Measurements from ENCODE around the gene MZB1. TPM values are rescaled to one million over a fixed set of nuclear protein-coding genes. Genes with fewer than 3 reads are reported as not detected.
"Not testable (repeated sequence)": the region's sequence is repeated elsewhere in the genome, so short reads cannot be mapped to it uniquely, and the experiment has no call there.

The MZB1 gene
- total RNA-seq, 1 donor from 2014 or later, result 0.29 TPM

- no peak for DNase-seq (ENCODE audit: extremely low read depth, low read depth, low spot score)
Measured at GRCh38 chr5:139410993-139411828, 21.5 kb upstream of the MZB1 start.

GRCh38 chr5:139410121-139410992 is 20.6 kb upstream of the MZB1 start:
- DNase-seq (ENCODE audit: extremely low read depth, low read depth, low spot score), result no peak

GRCh38 chr5:139409116-139409515 is 19.4 kb upstream of the MZB1 start:
- not testable (repeated sequence) for DNase-seq (ENCODE audit: extremely low read depth, low read depth, low spot score)

- no peak for DNase-seq (ENCODE audit: extremely low read depth, low read depth, low spot score)
Measured at GRCh38 chr5:139408191-139408590, 18.5 kb upstream of the MZB1 start.

- DNase-seq (ENCODE audit: extremely low read depth, low read depth, low spot score), result no peak
Measured at GRCh38 chr5:139407517-139407916, 17.8 kb upstream of the MZB1 start.

GRCh38 chr5:139406963-139407362 is 17.2 kb upstream of the MZB1 start:
- DNase-seq (ENCODE audit: extremely low read depth, low read depth, low spot score), result no peak

- no peak for DNase-seq (ENCODE audit: extremely low read depth, low read depth, low spot score)
Measured at GRCh38 chr5:139404484-139404840, 14.7 kb upstream of the MZB1 start.

- DNase-seq (ENCODE audit: extremely low read depth, low read depth, low spot score), result peak; percentile 74
Measured at GRCh38 chr5:139403787-139404483, 14.2 kb upstream of the MZB1 start, which contains the start of gene SPATA24. Gene SPATA24, minus strand, starts transcription at chr5:139404089. Its CDS starts 29 bp downstream, at chr5:139404060.

- DNase-seq (ENCODE audit: extremely low read depth, low read depth, low spot score), result no peak
Measured at GRCh38 chr5:139403418-139403786, 13.7 kb upstream of the MZB1 start.

- no peak for DNase-seq (ENCODE audit: extremely low read depth, low read depth, low spot score)
Measured at GRCh38 chr5:139402561-139403158, 12.9 kb upstream of the MZB1 start.

GRCh38 chr5:139401546-139401945 is 11.8 kb upstream of the MZB1 start:
- no peak for DNase-seq (ENCODE audit: extremely low read depth, low read depth, low spot score)

GRCh38 chr5:139399501-139400121 is 9.9 kb upstream of the MZB1 start:
- no peak for DNase-seq (ENCODE audit: extremely low read depth, low read depth, low spot score)

GRCh38 chr5:139397921-139398320 is 8.2 kb upstream of the MZB1 start:
- DNase-seq (ENCODE audit: extremely low read depth, low read depth, low spot score), result no peak

GRCh38 chr5:139396691-139397090 is 7.0 kb upstream of the MZB1 start:
- DNase-seq (ENCODE audit: extremely low read depth, low read depth, low spot score), result no peak

- no peak for DNase-seq (ENCODE audit: extremely low read depth, low read depth, low spot score)
Measured at GRCh38 chr5:139395844-139396640, 6.3 kb upstream of the MZB1 start.

- no peak for DNase-seq (ENCODE audit: extremely low read depth, low read depth, low spot score)
Measured at GRCh38 chr5:139394654-139395566, 5.2 kb upstream of the MZB1 start, which contains the start of gene PROB1. Gene PROB1, minus strand, starts transcription at chr5:139395104. Its CDS starts 23 bp downstream, at chr5:139395081.

GRCh38 chr5:139394123-139394653 is 4.5 kb upstream of the MZB1 start:
- DNase-seq (ENCODE audit: extremely low read depth, low read depth, low spot score), result no peak

GRCh38 chr5:139393497-139394122 is 3.9 kb upstream of the MZB1 start:
- no peak for DNase-seq (ENCODE audit: extremely low read depth, low read depth, low spot score)

All from glomerular endothelial cell (primary cell).